Kidney (tissue), 14 donors: ENCODE measurements around the gene GPR85. TPM values are rescaled to one million over a fixed set of nuclear protein-coding genes. Genes with fewer than 3 reads are reported as not detected.
A peak's percentile ranks its signal among the peaks of the same experiment; 100 is the strongest.

Experiments
- DNase-seq, 5 donors: peaks; one replicate each; pipeline ENCODE4 v3.0.0-alpha.2; 2013 to 2020
- FAIRE-seq: peaks from 2 replicates; lab custom pipeline; 2012; peaks lifted over from hg19 to GRCh38; lab: Jason Lieb, UNC
- H3K27ac ChIP-seq, 2 donors: one replicate each; pipeline ENCODE4 v1.7.0; 2013; ENCODE audit warnings: low read depth in 2 of 2, low read length in 2 of 2, inconsistent platforms in 1 of 2
- H3K27me3 ChIP-seq: one replicate; pipeline ENCODE4 v1.7.1; 2013; ENCODE audit warnings: low read length, inconsistent platforms; ENCODE audit not compliant: control insufficient read depth, insufficient read depth
- H3K36me3 ChIP-seq, 3 donors: one replicate each; pipeline versions ENCODE4 v1.7.0 to v1.7.1; 2013; ENCODE audit warnings: low read length in 3 of 3, control low read depth in 1 of 3, inconsistent platforms in 1 of 3; ENCODE audit not compliant: insufficient read depth in 3 of 3, control insufficient read depth in 2 of 3
- H3K4me1 ChIP-seq, 3 donors: one replicate each; pipeline versions ENCODE4 v1.7.0 to v1.7.1; 2013; ENCODE audit warnings: low read length in 3 of 3, inconsistent platforms in 1 of 3, low read depth in 1 of 3; ENCODE audit not compliant: control insufficient read depth in 2 of 3, insufficient read depth in 2 of 3
- H3K4me3 ChIP-seq, 3 donors: one replicate each; pipeline versions ENCODE4 v1.7.0 to v1.8.1; 2013; ENCODE audit warnings: low read length in 3 of 3, control low read depth in 1 of 3, inconsistent platforms in 1 of 3
- H3K9ac ChIP-seq, 3 donors: one replicate each; pipeline versions ENCODE4 v1.7.0 to v1.7.1; 2013; ENCODE audit warnings: low read length in 3 of 3, control low read depth in 1 of 3, inconsistent platforms in 1 of 3
- H3K9me3 ChIP-seq, 3 donors: one replicate each; pipeline versions ENCODE4 v1.7.0 to v1.7.1; 2013; ENCODE audit warnings: low read length in 3 of 3, control low read depth in 1 of 3, inconsistent platforms in 1 of 3; ENCODE audit not compliant: control insufficient read depth in 2 of 3, insufficient read depth in 1 of 3
- intact Hi-C: fragments of 100-400 bp; cut with DNase I; formaldehyde crosslinking; loops from one replicate; pipeline ENCODE4 v1.11.1; 2022
- polyA plus RNA-seq: library from polyadenylated mRNA; stranded (reverse); fragments of 350-450 nt; fragmentation: Illumina TruSeq; extraction: RNeasy Lipid Tissue Mini Kit (QIAGEN cat#74804); gene quantifications from one replicate; pipeline ENCODE4 v1.2.3, GENCODE V29; 2014; ENCODE audit warnings: low read depth, low replicate concordance; ENCODE audit not compliant: insufficient read depth
- total RNA-seq: library from RNA; stranded (reverse); fragmentation: NEBNext Ultra II Directional; extraction: Animal tissue kit (Norgen Biotek cat#: 25700); gene quantifications from one replicate; pipeline ENCODE4 v1.2.1, GENCODE V29; 2021
- TF ChIP-seq, protein P1 (sequence below): IDR thresholded peaks from 3 replicates; pipeline ENCODE4 v1.5.1; 2012; ENCODE audit warnings: mild to moderate bottlenecking, moderate library complexity, borderline replicate concordance; ENCODE audit not compliant: insufficient read depth; ENCODE audit errors: extremely low read depth
- donor health status: control.
- donor health status: control.
- donor health status: control.
- donor health status: control.
- donor health status: control.
- donor health status: DM: yes; HTN: yes; CAD: no.
- donor health status: Normal renal cell carcinoma (clear cell type).

The GPR85 gene
- total and polyA plus RNA-seq, 2 donors from 2014 or later = 0.31 to 0.65 TPM

DNA sequence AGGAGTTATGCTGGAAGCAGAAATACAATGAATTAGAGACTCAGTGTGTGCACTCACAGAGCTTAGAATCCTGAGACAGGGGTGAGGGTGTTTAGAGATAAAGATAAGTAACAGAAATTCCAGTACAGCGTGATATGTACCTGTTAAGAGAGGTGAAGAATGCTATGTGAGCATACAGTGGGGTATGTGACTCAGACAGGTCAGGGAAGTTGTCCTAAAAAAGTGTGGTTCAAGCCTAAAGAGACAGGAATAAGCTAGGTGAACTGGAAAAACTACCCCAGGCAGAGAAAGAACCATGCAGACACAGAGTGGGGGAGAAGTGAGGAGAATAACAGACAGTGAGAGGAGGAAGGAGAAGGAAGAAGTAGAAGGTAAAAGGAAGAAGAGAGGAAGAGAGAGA lies 23.1 kb upstream of the GPR85 start:
- H3K4me1 ChIP-seq = no peaks in the 10 kb centered on the region
- H3K27me3 ChIP-seq = no peaks in the 10 kb centered on the region
- H3K9me3 ChIP-seq = no peaks in the 10 kb centered on the region
- DNase-seq = no peak
- H3K27ac ChIP-seq = no peak overlapping the region
- TF ChIP-seq, protein P1, sequence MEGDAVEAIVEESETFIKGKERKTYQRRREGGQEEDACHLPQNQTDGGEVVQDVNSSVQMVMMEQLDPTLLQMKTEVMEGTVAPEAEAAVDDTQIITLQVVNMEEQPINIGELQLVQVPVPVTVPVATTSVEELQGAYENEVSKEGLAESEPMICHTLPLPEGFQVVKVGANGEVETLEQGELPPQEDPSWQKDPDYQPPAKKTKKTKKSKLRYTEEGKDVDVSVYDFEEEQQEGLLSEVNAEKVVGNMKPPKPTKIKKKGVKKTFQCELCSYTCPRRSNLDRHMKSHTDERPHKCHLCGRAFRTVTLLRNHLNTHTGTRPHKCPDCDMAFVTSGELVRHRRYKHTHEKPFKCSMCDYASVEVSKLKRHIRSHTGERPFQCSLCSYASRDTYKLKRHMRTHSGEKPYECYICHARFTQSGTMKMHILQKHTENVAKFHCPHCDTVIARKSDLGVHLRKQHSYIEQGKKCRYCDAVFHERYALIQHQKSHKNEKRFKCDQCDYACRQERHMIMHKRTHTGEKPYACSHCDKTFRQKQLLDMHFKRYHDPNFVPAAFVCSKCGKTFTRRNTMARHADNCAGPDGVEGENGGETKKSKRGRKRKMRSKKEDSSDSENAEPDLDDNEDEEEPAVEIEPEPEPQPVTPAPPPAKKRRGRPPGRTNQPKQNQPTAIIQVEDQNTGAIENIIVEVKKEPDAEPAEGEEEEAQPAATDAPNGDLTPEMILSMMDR = no peak
- no peak for FAIRE-seq
- no peak overlapping the region for H3K9ac ChIP-seq
- H3K36me3 ChIP-seq = no peaks in the 10 kb centered on the region
- H3K4me3 ChIP-seq = no peak overlapping the region
- intact Hi-C loops = no loop called here

DNA sequence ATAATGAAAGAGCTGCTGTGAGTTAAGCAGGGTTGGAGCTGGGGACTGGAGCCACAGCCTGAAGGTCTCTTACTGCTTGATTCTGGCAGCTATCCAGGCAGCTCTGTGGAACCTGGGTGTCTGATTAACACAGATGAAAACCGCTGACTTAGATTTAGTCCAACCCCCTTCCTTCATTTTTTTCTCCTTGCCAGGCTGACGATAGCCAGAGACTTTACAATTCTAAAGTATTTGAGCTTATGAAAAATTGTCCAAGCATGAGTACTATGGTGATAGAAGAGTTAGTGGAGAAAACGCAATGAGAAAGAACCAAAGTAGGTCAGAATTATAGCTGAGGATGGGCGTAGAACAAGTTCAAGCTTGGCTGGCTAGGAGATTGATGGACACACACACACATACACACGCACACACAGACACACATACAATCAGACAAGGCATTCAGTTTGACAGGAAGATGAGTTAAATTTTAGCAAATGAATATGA lies 13.5 kb upstream of the GPR85 start:
- peak overlapping the region in 2 of 3 donors; percentile 39 to 57 for H3K4me3 ChIP-seq
- peak; percentile 47 for FAIRE-seq
- H3K9me3 ChIP-seq = no peaks in the 10 kb centered on the region
- intact Hi-C loops = no loop called here
- H3K9ac ChIP-seq = peak overlapping the region in 1 of 3 donors; percentile 28
- peak; percentile 42 to 79 (median 67) for DNase-seq
- TF ChIP-seq, protein P1 = no peak
- H3K4me1 ChIP-seq = peaks cover 0 to 4% (median 2%) of the 10 kb centered on the region in 3 donors
- H3K36me3 ChIP-seq = no peaks in the 10 kb centered on the region
- no peak overlapping the region for H3K27ac ChIP-seq
- H3K27me3 ChIP-seq = no peaks in the 10 kb centered on the region

DNA sequence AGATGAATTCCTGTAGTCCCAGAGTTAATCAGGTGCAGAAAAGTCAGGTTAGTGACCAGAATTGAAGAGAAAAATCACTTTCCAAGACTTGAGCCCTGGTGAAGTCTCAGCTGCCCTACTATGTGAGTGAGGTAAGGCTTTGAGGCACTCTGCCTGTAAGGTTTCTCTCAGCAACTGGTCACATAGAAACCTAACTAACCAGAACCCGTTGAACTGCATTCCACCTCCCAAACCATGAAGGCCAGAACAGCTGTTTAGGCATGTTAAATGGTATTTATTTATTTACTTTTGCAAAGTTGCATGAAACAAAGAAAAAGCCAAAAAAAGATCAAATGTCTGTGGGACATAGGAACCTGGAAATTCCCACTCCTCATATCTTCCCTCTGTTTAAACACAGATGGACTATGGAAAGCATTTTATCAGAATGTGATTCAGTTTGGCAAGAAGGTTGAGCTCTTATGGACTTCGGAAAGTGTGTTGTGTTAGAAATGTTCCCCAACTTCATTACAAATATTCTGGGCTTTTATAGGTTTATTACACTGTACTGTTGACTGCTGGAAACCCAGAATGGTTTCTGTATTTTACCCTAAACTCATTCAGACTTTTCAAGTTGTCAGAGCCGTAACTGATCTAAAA lies 12.8 kb upstream of the GPR85 start:
- Histone ChIP-seq H3K4me3 (peak overlapping the region in 2 of 3 donors; percentile 39 to 57), H3K9me3 (no peaks in the 10 kb centered on the region), H3K9ac (peak overlapping the region in 1 of 3 donors; percentile 28), H3K4me1 (peaks cover 0 to 4% (median 2%) of the 10 kb centered on the region in 3 donors), H3K27me3 (no peaks in the 10 kb centered on the region), H3K27ac (peak overlapping the region in 1 of 2 donors; percentile 32), H3K36me3 (no peaks in the 10 kb centered on the region)
- DNase-seq = peak in 3 of 5 donors; percentile 32 to 71 (median 68)
- FAIRE-seq = no peak
- intact Hi-C loops = no loop called here
- TF ChIP-seq, protein P1 = no peak
